ENCODE measurements around the gene PTPN14.
A peak's percentile ranks its signal among the peaks of the same experiment; 100 is the strongest.

PTPN14 gene

GRCh38 chr1:214446772-214447556 lies 104.4 kb downstream of the PTPN14 start:
- in situ Hi-C loops (cut with MboI; ENCODE audit: low pct_unique_long_range_greater_than_20kb, low sequenced_read_pairs), result no loop called here
- DNase-seq, result no peak

GRCh38 chr1:214445831-214446614 lies 105.4 kb downstream of the PTPN14 start:
- peak; percentile 51 for DNase-seq
- in situ Hi-C loops (cut with MboI; ENCODE audit: low pct_unique_long_range_greater_than_20kb, low sequenced_read_pairs), result no loop called here

- no peak for DNase-seq
- in situ Hi-C loops (cut with MboI; ENCODE audit: low pct_unique_long_range_greater_than_20kb, low sequenced_read_pairs), result no loop called here
These were observed 106.2 kb downstream of the PTPN14 start for GRCh38 chr1:214445199-214445598.

- no peak for DNase-seq
- in situ Hi-C loops (cut with MboI; ENCODE audit: low pct_unique_long_range_greater_than_20kb, low sequenced_read_pairs), result no loop called here
These were observed 107.0 kb downstream of the PTPN14 start for GRCh38 chr1:214444182-214444939.

- in situ Hi-C loops (cut with MboI; ENCODE audit: low pct_unique_long_range_greater_than_20kb, low sequenced_read_pairs), result no loop called here
- DNase-seq, result peak; percentile 83
These were observed 110.3 kb downstream of the PTPN14 start for GRCh38 chr1:214441119-214441518.

- in situ Hi-C loops (cut with MboI; ENCODE audit: low pct_unique_long_range_greater_than_20kb, low sequenced_read_pairs), result no loop called here
- no peak for DNase-seq
These were observed 111.0 kb downstream of the PTPN14 start for GRCh38 chr1:214440219-214440965.

GRCh38 chr1:214439352-214440119 lies 111.9 kb downstream of the PTPN14 start:
- in situ Hi-C loops (cut with MboI; ENCODE audit: low pct_unique_long_range_greater_than_20kb, low sequenced_read_pairs), result no loop called here

GRCh38 chr1:214438530-214438929 lies 112.9 kb downstream of the PTPN14 start:
- DNase-seq, result no peak
- in situ Hi-C loops (cut with MboI; ENCODE audit: low pct_unique_long_range_greater_than_20kb, low sequenced_read_pairs), result no loop called here

More at GRCh38 chr1:214439352-214440119, 111.9 kb downstream of the PTPN14 start:
- DNase-seq, result peak; percentile 89

- in situ Hi-C loops (cut with MboI; ENCODE audit: low pct_unique_long_range_greater_than_20kb, low sequenced_read_pairs), result no loop called here
- no peak for DNase-seq
These were observed 113.3 kb downstream of the PTPN14 start for GRCh38 chr1:214438075-214438474.

GRCh38 chr1:214435867-214436266 lies 115.5 kb downstream of the PTPN14 start:
- no peak for DNase-seq
- in situ Hi-C loops (cut with MboI; ENCODE audit: low pct_unique_long_range_greater_than_20kb, low sequenced_read_pairs), result no loop called here

GRCh38 chr1:214432245-214432644 lies 119.2 kb downstream of the PTPN14 start:
- in situ Hi-C loops (cut with MboI; ENCODE audit: low pct_unique_long_range_greater_than_20kb, low sequenced_read_pairs), result no loop called here
- no peak for DNase-seq

GRCh38 chr1:214429951-214430770 lies 121.2 kb downstream of the PTPN14 start:
- in situ Hi-C loops (cut with MboI; ENCODE audit: low pct_unique_long_range_greater_than_20kb, low sequenced_read_pairs), result no loop called here
- no peak for DNase-seq

GRCh38 chr1:214427871-214428277 lies 123.5 kb downstream of the PTPN14 start:
- in situ Hi-C loops (cut with MboI; ENCODE audit: low pct_unique_long_range_greater_than_20kb, low sequenced_read_pairs), result no loop called here
- DNase-seq, result peak; percentile 97

- no peak for DNase-seq
- in situ Hi-C loops (cut with MboI; ENCODE audit: low pct_unique_long_range_greater_than_20kb, low sequenced_read_pairs), result no loop called here
These were observed 125.0 kb downstream of the PTPN14 start for GRCh38 chr1:214426426-214426812.

GRCh38 chr1:214425716-214426425 lies 125.5 kb downstream of the PTPN14 start:
- in situ Hi-C loops (cut with MboI; ENCODE audit: low pct_unique_long_range_greater_than_20kb, low sequenced_read_pairs), result no loop called here
- DNase-seq, result no peak

GRCh38 chr1:214425101-214425500 lies 126.3 kb downstream of the PTPN14 start:
- in situ Hi-C loops (cut with MboI; ENCODE audit: low pct_unique_long_range_greater_than_20kb, low sequenced_read_pairs), result no loop called here
- DNase-seq, result no peak

GRCh38 chr1:214423045-214423444 lies 128.4 kb downstream of the PTPN14 start:
- DNase-seq, result no peak
- in situ Hi-C loops (cut with MboI; ENCODE audit: low pct_unique_long_range_greater_than_20kb, low sequenced_read_pairs), result no loop called here

Data from KBM-7 (cell line).